ENCODE results near the gene U2AF2. TPM values are rescaled to one million over a fixed set of nuclear protein-coding genes. Genes with fewer than 3 reads are reported as not detected.

U2AF2 gene
- total RNA-seq, 2 experiments from 2014 or later: 211 to 264 TPM

- intact Hi-C loops (cut with micrococcal nuclease; ENCODE audit: unreplicated experiment): no loop called here
- Histone ChIP-seq H3K4me3 (ENCODE audit: low read depth, low read length, poor library complexity, severe bottlenecking) (no peak overlapping the region), H3K9me2 (ENCODE audit: insufficient read depth, low read length) (no peaks in the 10 kb centered on the region), H3K4me1 (ENCODE audit: insufficient read depth, low read length, poor library complexity, severe bottlenecking) (no peaks in the 10 kb centered on the region), H3K27ac (ENCODE audit: low read depth, low read length, poor library complexity, severe bottlenecking) (no peak overlapping the region), H3K36me3 (ENCODE audit: insufficient read depth, low read length) (peaks cover 92% of the 10 kb centered on the region), H3K79me2 (ENCODE audit: insufficient read depth, low read depth, low read length) (no peaks in the 10 kb centered on the region), H3K4me2 (ENCODE audit: low read length) (no peak overlapping the region), H3K9me3 (ENCODE audit: low read length) (no peaks in the 10 kb centered on the region), H2AFZ (ENCODE audit: low read length) (no peak overlapping the region), H4K20me1 (ENCODE audit: insufficient read depth, low read length) (no peaks in the 10 kb centered on the region)
- ChIA-PET CTCF (ENCODE audit: unreplicated experiment) (no interaction called here), POLR2A (no interaction called here)
- TF ChIP-seq CTCF (conservative IDR thresholded peaks at IDR 0.05; ENCODE audit: low read length): no peak
- no peak for DNase-seq (ENCODE audit: low spot score)
- no TSS peak for BruUV-seq (replicated peaks)
These were observed 41.6 kb downstream of the U2AF2 start for GRCh38 chr19:55696301-55697068.

- H3K4me3 ChIP-seq (ENCODE audit: low read depth, low read length, poor library complexity, severe bottlenecking): no peak overlapping the region
- POLR2A ChIA-PET: no interaction called here
- no peak overlapping the region for H3K27ac ChIP-seq (ENCODE audit: low read depth, low read length, poor library complexity, severe bottlenecking)
- peaks cover 89% of the 10 kb centered on the region for H3K36me3 ChIP-seq (ENCODE audit: insufficient read depth, low read length)
- no peak overlapping the region for H3K4me2 ChIP-seq (ENCODE audit: low read length)
- CTCF ChIA-PET (ENCODE audit: unreplicated experiment): no interaction called here
- no peaks in the 10 kb centered on the region for H3K4me1 ChIP-seq (ENCODE audit: insufficient read depth, low read length, poor library complexity, severe bottlenecking)
- TF ChIP-seq EZH2phosphoT487 (IDR thresholded peaks at IDR 0.05; ENCODE audit: borderline replicate concordance, low read depth, low read length) (no peak), CTCF (conservative IDR thresholded peaks at IDR 0.05; ENCODE audit: low read length) (no peak)
- no TSS peak for BruUV-seq (replicated peaks)
- H3K9me2 ChIP-seq (ENCODE audit: insufficient read depth, low read length): no peaks in the 10 kb centered on the region
- H3K79me2 ChIP-seq (ENCODE audit: insufficient read depth, low read depth, low read length): no peaks in the 10 kb centered on the region
- no peaks in the 10 kb centered on the region for H4K20me1 ChIP-seq (ENCODE audit: insufficient read depth, low read length)
- no peaks in the 10 kb centered on the region for H3K9me3 ChIP-seq (ENCODE audit: low read length)
- DNase-seq (ENCODE audit: low spot score): no peak
- H2AFZ ChIP-seq (ENCODE audit: low read length): no peak overlapping the region
- intact Hi-C loops (cut with micrococcal nuclease; ENCODE audit: unreplicated experiment): no loop called here
These were observed 42.2 kb downstream of the U2AF2 start for GRCh38 chr19:55697069-55697440.

DNA sequence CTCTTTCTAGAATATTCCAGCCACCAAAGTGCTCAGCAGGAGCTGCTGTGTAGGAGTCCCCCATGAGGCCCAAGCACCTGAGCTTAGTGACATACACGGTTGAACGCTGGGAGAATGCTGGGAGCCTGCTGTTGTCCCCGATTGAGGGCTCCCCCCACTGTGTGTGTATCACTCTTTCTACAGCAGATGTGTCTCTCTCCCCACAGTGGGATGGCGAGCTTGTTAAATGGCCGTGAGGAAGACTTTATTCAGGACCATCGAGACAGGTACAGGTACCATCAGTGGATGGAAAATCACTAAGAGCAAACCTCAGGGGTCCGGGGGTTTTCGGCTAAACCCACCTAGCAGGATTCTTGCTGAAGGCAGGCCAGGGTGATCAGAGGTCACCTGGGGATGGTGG is 42.9 kb downstream of the U2AF2 start:
- H3K4me1 ChIP-seq (ENCODE audit: insufficient read depth, low read length, poor library complexity, severe bottlenecking): no peaks in the 10 kb centered on the region
- intact Hi-C loops (cut with micrococcal nuclease; ENCODE audit: unreplicated experiment): no loop called here
- POLR2A ChIA-PET: no interaction called here
- no peaks in the 10 kb centered on the region for H3K9me2 ChIP-seq (ENCODE audit: insufficient read depth, low read length)
- no peak overlapping the region for H3K4me2 ChIP-seq (ENCODE audit: low read length)
- no peak overlapping the region for H3K4me3 ChIP-seq (ENCODE audit: low read depth, low read length, poor library complexity, severe bottlenecking)
- CTCF ChIA-PET (ENCODE audit: unreplicated experiment): interaction anchor here (0.5 kb wide), 1 partner anchor 10 kb away, joined by 4 read pairs; no protein-coding TSS in a partner anchor
- H3K27ac ChIP-seq (ENCODE audit: low read depth, low read length, poor library complexity, severe bottlenecking): no peak overlapping the region
- H2AFZ ChIP-seq (ENCODE audit: low read length): no peak overlapping the region
- no peaks in the 10 kb centered on the region for H3K9me3 ChIP-seq (ENCODE audit: low read length)
- no peak for DNase-seq (ENCODE audit: low spot score)
- TF ChIP-seq CTCF (conservative IDR thresholded peaks at IDR 0.05; ENCODE audit: low read length): no peak
- TF ChIP-seq EZH2phosphoT487 (IDR thresholded peaks at IDR 0.05; ENCODE audit: borderline replicate concordance, low read depth, low read length): no peak
- H3K36me3 ChIP-seq (ENCODE audit: insufficient read depth, low read length): peaks cover 87% of the 10 kb centered on the region
- BruUV-seq (replicated peaks): no TSS peak
- no peaks in the 10 kb centered on the region for H3K79me2 ChIP-seq (ENCODE audit: insufficient read depth, low read depth, low read length)
- no peaks in the 10 kb centered on the region for H4K20me1 ChIP-seq (ENCODE audit: insufficient read depth, low read length)

Measured in OCI-LY7 (cell line).